HG03354 (cell line): ENCODE results near the gene DLG4.
A peak's percentile ranks its signal among the peaks of the same experiment; 100 is the strongest.
"Not testable (repeated sequence)": the region's sequence is repeated elsewhere in the genome, so short reads cannot be mapped to it uniquely, and the experiment has no call there.

ENCODE experiments used
- ATAC-seq: cut with Tn5 transposase; IDR thresholded peaks from one replicate; pipeline ENCODE4 v1.9.1; 2021; ENCODE audit warnings: mild to moderate bottlenecking; ENCODE audit not compliant: unreplicated experiment, poor library complexity, severe bottlenecking

The DLG4 gene

GRCh38 chr17:7250695-7251627 is 31.3 kb upstream of the DLG4 start:
- ATAC-seq: no peak

- no peak for ATAC-seq
Measured at GRCh38 chr17:7249830-7250229, 30.2 kb upstream of the DLG4 start.

GRCh38 chr17:7249214-7249613 is 29.6 kb upstream of the DLG4 start:
- no peak for ATAC-seq

GRCh38 chr17:7248796-7249195 is 29.2 kb upstream of the DLG4 start:
- no peak for ATAC-seq

- ATAC-seq: no peak
Measured at GRCh38 chr17:7246779-7247178, 27.1 kb upstream of the DLG4 start.

GRCh38 chr17:7243838-7244237 is 24.2 kb upstream of the DLG4 start:
- not testable (repeated sequence) for ATAC-seq

GRCh38 chr17:7243453-7243729 is 23.8 kb upstream of the DLG4 start:
- ATAC-seq: no peak

GRCh38 chr17:7242717-7243452 is 23.2 kb upstream of the DLG4 start:
- ATAC-seq: peak; percentile 48

- ATAC-seq: peak; percentile 36
Measured at GRCh38 chr17:7241783-7242716, 22.4 kb upstream of the DLG4 start, which contains the start of gene GABARAP. Gene GABARAP, minus strand, starts transcription at chr17:7242449. Its CDS starts 119 bp downstream, at chr17:7242330.

- ATAC-seq: no peak
Measured at GRCh38 chr17:7241090-7241733, 21.6 kb upstream of the DLG4 start.

- ATAC-seq: no peak
Measured at GRCh38 chr17:7240375-7240774, 20.7 kb upstream of the DLG4 start.

GRCh38 chr17:7239091-7240027 is 19.7 kb upstream of the DLG4 start, which contains the start of gene PHF23:
Gene PHF23, minus strand, starts transcription at chr17:7239457. Its CDS starts 178 bp downstream, at chr17:7239279.
- peak; percentile 56 for ATAC-seq

- no peak for ATAC-seq
Measured at GRCh38 chr17:7238420-7239090, 18.9 kb upstream of the DLG4 start.

- no peak for ATAC-seq
Measured at GRCh38 chr17:7237761-7238419, 18.3 kb upstream of the DLG4 start.

- no peak for ATAC-seq
Measured at GRCh38 chr17:7237266-7237760, 17.7 kb upstream of the DLG4 start.

- no peak for ATAC-seq
Measured at GRCh38 chr17:7236808-7237207, 17.2 kb upstream of the DLG4 start.
